Fibroblast of villous mesenchyme (primary cell): ENCODE measurements around the gene ARID1B. TPM values are rescaled to one million over a fixed set of nuclear protein-coding genes. Genes with fewer than 3 reads are reported as not detected.

Experiments used
- DNase-seq: peaks from one replicate; pipeline ENCODE4 v3.0.0-alpha.2; 2010; ENCODE audit warnings: low read depth
- H3K4me3 ChIP-seq: 2 replicates; pipeline ENCODE4 v1.5.1; 2011; ENCODE audit warnings: low read depth, mild to moderate bottlenecking, low read length
- total RNA-seq: library from RNA; depleted of rRNA; stranded (reverse); fragments of >200 nt; gene quantifications from 2 replicates; pipeline ENCODE4 v1.2.3, GENCODE V29; 2012
- TF ChIP-seq, protein P1 (sequence below): IDR thresholded peaks from 2 replicates; pipeline ENCODE4 v1.5.1; 2012; ENCODE audit warnings: low read depth, mild to moderate bottlenecking, low read length; ENCODE audit not compliant: insufficient read depth

ARID1B gene
- total RNA-seq, 1 donor = 41.0 TPM

DNA sequence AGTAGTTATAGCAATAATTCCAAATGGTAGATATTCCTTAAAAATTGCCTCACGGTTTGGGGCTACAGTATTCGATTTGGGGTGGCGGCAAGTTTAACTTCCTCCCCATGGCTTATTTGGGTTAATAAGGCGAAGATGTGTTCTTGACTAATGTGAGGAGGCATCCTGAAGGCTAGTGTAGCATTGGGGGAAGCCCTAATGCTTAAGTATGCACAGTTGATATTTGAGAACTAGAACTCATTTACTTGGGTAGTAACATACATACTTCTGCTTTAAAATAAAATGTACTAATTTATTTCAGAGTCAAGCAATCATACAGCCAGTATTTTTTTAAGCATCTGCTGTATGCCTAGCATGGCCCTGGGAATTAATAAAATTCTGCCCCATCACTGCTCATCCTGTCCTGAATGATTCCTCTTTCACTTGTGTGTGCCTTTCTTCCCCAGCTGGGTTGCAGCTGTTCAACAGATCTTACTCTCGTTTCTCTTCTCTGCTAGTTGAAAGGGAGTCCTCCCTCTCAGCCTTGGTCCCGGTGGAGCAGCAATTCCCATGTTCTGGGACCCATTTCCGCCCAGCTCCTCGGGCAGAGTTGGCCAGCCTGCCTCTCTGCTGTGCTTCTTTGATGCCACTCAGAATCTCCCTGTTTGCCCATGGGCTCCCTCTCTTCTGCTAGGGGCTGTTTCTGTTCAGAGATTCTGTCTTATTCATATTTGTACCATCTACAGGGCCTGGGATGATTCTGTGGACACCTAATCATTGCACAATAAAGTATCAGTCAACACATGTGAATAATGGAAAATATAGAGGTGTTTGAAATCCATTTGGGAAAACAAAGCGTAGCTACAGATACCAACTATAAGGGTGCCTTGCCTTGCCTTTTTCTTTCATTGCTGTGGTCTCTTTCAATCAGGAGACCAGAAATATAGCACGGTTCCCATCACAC, 104.8 kb downstream of the ARID1B start:
- no peak overlapping the region for H3K4me3 ChIP-seq
- TF ChIP-seq, protein P1, sequence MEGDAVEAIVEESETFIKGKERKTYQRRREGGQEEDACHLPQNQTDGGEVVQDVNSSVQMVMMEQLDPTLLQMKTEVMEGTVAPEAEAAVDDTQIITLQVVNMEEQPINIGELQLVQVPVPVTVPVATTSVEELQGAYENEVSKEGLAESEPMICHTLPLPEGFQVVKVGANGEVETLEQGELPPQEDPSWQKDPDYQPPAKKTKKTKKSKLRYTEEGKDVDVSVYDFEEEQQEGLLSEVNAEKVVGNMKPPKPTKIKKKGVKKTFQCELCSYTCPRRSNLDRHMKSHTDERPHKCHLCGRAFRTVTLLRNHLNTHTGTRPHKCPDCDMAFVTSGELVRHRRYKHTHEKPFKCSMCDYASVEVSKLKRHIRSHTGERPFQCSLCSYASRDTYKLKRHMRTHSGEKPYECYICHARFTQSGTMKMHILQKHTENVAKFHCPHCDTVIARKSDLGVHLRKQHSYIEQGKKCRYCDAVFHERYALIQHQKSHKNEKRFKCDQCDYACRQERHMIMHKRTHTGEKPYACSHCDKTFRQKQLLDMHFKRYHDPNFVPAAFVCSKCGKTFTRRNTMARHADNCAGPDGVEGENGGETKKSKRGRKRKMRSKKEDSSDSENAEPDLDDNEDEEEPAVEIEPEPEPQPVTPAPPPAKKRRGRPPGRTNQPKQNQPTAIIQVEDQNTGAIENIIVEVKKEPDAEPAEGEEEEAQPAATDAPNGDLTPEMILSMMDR = no peak
- DNase-seq = no peak

DNA sequence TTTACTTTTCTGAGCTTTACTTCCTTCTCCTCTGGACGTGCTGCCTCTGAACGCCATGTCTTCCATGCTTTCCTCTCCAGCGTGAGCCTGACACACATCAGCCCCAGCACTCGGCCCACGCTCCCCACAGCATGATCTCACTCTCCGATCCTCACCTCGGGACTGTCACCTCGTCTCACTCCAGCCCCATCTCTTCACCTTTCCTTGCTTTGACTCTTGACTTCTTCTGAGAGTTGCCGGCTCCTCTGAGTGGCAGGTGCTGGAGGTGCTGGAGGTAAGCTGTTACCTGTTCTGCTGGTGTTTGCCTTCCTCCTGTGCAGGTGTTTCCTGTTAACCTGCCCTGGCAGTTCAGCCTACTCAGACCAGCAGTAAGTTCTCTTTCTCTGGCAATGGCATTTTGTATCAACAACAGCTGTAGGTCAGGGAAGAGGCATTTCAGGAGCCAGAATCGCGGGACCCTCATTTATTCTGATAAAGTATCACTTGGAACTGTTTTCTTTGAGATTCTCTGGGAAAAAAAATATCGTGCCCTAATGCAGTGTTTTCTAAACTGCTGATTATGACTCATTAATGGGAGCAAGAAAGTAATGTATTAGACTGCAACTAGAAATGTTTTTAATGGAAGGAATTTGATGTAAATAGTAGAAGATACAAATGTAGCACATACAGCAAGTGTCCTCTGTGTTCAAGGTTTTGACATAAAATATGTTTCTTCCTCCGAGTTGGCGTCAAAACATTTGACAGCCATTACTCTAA, 106.5 kb downstream of the ARID1B start:
- no peak overlapping the region for H3K4me3 ChIP-seq
- TF ChIP-seq, protein P1 = no peak
- DNase-seq = no peak

DNA sequence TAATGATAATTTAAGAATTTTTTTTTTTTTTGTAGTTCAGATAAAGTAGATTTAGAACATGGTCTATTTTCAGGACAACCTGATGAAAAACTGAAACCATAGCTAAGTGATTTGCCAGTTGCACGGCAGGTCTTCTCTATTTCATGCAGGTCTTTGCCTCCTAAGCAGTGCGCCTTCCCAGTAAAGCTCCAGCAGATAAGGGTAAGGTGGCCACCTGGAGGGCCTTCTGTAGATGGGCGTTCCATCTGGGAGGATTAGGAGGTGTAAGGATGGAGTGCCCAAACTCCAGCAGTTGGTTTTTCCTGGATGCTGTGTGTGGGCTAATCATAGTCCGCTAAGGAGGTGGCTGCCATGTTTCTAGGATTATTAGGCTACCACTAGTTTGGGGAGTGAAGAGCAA, 107.1 kb downstream of the ARID1B start:
- H3K4me3 ChIP-seq = no peak overlapping the region
- DNase-seq = no peak
- TF ChIP-seq, protein P1 = no peak

DNA sequence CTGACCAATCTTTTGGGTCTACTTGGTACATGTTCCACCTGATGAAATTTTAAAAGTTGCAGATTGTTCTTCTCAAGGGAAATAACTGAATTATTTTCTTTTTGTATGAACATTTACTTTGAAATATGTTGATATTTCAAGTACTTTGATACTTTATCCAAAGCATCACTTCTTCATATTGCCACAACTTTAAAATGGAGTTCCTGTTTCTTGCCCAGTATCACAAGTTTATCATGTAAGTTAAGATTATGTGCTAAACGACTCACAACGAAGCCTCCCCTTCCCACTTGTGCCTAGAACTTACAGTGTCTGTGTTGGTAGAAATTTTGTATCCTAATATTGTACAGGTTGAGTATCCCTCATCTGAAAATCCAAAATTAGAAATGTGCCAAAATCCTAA, 108.4 kb downstream of the ARID1B start:
- no peak overlapping the region for H3K4me3 ChIP-seq
- TF ChIP-seq, protein P1 = no peak
- DNase-seq = no peak

DNA sequence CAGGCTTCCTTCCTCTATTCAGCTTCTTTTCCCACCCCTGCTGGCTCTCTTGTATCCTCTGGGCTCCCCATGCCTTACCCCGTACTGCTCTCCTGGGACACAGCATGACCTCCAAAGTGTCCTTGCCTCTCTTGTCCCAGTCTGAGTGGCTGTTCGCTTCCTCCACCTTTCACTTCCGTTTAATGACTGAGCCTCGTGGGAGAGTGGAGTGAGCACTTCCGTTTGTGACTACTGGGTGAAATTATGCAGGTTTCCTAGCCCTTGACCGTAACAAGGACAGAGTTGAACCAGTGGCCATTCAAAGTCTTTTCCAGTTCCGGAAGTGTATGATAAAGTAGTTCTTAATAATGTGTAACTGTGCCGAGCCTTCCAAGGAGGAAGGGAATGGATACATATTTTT, 109.2 kb downstream of the ARID1B start:
- DNase-seq = no peak
- TF ChIP-seq, protein P1 = no peak
- H3K4me3 ChIP-seq = no peak overlapping the region

DNA sequence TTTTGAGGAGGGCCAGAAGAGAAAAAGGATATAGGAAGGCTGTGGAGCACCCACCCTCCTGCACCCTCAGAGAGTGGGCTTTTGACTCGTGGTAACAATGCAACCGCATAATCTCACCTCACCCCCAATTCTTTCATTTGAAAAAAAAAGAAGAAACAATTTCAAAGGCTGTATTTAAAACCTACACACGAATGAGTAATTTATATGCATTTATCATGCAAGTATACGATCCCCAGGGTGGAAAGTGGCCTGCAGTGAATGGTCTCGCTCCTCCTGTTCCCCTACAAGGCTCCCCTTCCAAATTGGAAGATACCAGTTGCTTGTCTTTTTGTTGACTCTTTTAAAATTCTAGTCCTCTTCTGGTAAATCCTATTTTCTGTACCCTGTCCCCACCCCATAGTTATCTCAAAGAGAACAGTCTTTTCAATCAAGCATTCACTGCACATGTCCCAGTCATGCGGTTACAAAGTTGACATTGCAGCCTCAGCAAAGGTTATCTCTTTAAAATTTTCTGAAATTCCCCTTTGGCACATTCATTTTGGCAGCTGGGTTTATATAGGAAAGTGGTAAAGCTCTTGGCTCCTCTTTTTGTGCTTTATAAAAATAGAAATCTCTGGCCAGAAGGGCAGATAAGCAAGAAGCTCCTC, 110.6 kb downstream of the ARID1B start:
- TF ChIP-seq, protein P1 = no peak
- DNase-seq = no peak

More for the DNA sequence above, 110.6 kb downstream of the ARID1B start:
- no peak overlapping the region for H3K4me3 ChIP-seq
